Measurements from ENCODE around the gene PI4K2B. TPM values are rescaled to one million over a fixed set of nuclear protein-coding genes. Genes with fewer than 3 reads are reported as not detected.

Gene PI4K2B
- total and polyA plus RNA-seq, 2 of the 13 experiments (the other 11 are each of a cell fraction or from before 2014, with no cell fraction given): 6.9 to 25.8 TPM

DNA sequence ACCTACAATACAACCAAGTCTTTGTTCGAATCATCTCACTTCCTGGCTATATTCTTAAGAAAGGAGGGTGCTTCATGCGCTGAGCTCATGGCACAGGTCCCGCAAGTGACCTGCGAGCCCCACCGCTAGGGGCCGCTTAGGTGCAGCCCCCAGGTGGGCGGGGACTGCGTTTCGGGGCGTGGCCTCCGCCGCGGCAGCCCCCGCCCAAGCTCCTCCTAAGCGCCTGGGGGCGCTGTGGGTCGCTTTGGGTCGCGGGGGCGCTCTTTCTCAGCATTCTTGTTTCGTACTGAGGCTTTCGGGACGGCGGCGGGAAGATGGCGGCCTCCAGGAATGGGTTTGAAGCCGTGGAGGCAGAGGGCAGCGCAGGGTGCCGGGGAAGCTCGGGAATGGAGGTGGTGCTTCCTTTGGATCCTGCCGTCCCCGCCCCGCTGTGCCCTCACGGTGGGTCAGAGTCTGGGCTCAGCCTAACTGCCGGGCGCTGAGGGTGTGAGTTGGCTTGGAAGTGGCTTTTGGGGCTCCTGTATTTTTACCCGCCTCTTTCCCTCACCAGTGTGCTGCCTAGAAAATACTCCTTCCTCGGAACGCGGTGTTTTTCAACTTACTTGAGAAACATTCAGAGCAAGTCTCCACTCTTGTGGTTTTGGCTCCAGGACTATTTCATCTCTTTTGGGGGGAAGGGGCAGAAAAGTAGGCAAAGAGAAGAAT is 78.8 kb downstream of the PI4K2B start, which contains the start of gene ZCCHC4 (continued):
- TF ChIP-seq, protein P1, sequence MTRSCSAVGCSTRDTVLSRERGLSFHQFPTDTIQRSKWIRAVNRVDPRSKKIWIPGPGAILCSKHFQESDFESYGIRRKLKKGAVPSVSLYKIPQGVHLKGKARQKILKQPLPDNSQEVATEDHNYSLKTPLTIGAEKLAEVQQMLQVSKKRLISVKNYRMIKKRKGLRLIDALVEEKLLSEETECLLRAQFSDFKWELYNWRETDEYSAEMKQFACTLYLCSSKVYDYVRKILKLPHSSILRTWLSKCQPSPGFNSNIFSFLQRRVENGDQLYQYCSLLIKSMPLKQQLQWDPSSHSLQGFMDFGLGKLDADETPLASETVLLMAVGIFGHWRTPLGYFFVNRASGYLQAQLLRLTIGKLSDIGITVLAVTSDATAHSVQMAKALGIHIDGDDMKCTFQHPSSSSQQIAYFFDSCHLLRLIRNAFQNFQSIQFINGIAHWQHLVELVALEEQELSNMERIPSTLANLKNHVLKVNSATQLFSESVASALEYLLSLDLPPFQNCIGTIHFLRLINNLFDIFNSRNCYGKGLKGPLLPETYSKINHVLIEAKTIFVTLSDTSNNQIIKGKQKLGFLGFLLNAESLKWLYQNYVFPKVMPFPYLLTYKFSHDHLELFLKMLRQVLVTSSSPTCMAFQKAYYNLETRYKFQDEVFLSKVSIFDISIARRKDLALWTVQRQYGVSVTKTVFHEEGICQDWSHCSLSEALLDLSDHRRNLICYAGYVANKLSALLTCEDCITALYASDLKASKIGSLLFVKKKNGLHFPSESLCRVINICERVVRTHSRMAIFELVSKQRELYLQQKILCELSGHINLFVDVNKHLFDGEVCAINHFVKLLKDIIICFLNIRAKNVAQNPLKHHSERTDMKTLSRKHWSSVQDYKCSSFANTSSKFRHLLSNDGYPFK (CRISPR knock-in tag; IDR thresholded peaks at IDR 0.05; ENCODE audit: borderline replicate concordance): peak; percentile 99
- peak; percentile 62; the same call in 1 of the 2 replicates for TF ChIP-seq ZNF232 (CRISPR knock-in tag; IDR thresholded peaks at IDR 0.05; ENCODE audit: borderline replicate concordance)
- TF ChIP-seq, protein P2, sequence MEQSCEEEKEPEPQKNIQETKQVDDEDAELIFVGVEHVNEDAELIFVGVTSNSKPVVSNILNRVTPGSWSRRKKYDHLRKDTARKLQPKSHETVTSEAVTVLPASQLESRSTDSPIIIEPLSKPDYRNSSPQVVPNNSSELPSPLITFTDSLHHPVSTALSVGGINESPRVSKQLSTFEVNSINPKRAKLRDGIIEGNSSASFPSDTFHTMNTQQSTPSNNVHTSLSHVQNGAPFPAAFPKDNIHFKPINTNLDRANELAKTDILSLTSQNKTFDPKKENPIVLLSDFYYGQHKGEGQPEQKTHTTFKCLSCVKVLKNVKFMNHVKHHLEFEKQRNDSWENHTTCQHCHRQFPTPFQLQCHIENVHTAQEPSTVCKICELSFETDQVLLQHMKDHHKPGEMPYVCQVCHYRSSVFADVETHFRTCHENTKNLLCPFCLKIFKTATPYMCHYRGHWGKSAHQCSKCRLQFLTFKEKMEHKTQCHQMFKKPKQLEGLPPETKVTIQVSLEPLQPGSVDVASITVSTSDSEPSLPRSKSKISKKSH (CRISPR knock-in tag; IDR thresholded peaks at IDR 0.05; ENCODE audit: borderline replicate concordance): peak; percentile 72; the same call in 1 of the 2 replicates
- peak; percentile 75 for TF ChIP-seq CREM (IDR thresholded peaks at IDR 0.05)
- TF ChIP-seq CREM (CRISPR knock-in tag; IDR thresholded peaks at IDR 0.05): no peak
- TF ChIP-seq, protein P3, sequence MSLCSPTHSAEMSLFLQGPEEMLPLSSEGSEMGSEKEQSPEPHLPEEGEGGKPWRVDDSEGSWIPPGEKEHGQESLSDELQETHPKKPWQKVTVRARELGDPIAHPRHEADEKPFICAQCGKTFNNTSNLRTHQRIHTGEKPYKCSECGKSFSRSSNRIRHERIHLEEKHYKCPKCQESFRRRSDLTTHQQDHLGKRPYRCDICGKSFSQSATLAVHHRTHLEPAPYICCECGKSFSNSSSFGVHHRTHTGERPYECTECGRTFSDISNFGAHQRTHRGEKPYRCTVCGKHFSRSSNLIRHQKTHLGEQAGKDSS (CRISPR knock-in tag; IDR thresholded peaks at IDR 0.05; ENCODE audit: borderline replicate concordance, low read depth): no peak; the same call in 1 of the 2 replicates
- 0 out of 2 replicates have a peak, but pooled peaks have one; percentile 33 for TF ChIP-seq ZNF354B (CRISPR knock-in tag; IDR thresholded peaks at IDR 0.05)
- TF ChIP-seq ELF4 (CRISPR knock-in tag; IDR thresholded peaks at IDR 0.05; ENCODE audit: borderline replicate concordance): no peak
- peak; percentile 71; the same call in 1 of the 2 replicates for TF ChIP-seq HOXD1 (CRISPR knock-in tag; IDR thresholded peaks at IDR 0.05)
- no peak for TF ChIP-seq ZNF7 (CRISPR knock-in tag; IDR thresholded peaks at IDR 0.05)
- TF ChIP-seq ZNF446 (CRISPR knock-in tag; IDR thresholded peaks at IDR 0.05): 0 out of 2 replicates have a peak, but pooled peaks have one; percentile 28
- TF ChIP-seq, protein P4, sequence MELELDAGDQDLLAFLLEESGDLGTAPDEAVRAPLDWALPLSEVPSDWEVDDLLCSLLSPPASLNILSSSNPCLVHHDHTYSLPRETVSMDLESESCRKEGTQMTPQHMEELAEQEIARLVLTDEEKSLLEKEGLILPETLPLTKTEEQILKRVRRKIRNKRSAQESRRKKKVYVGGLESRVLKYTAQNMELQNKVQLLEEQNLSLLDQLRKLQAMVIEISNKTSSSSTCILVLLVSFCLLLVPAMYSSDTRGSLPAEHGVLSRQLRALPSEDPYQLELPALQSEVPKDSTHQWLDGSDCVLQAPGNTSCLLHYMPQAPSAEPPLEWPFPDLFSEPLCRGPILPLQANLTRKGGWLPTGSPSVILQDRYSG (CRISPR knock-in tag; IDR thresholded peaks at IDR 0.05): no peak
- peak; percentile 43; the same call in 1 of the 2 replicates for TF ChIP-seq ZNF570 (CRISPR knock-in tag; IDR thresholded peaks at IDR 0.05; ENCODE audit: borderline replicate concordance)
- TF ChIP-seq IRF2 (CRISPR knock-in tag; IDR thresholded peaks at IDR 0.05): peak; percentile 96
- TF ChIP-seq ZNF235 (CRISPR knock-in tag; IDR thresholded peaks at IDR 0.05; ENCODE audit: borderline replicate concordance): peak; percentile 77; the same call in 1 of the 2 replicates
- TF ChIP-seq RCOR2 (CRISPR knock-in tag; IDR thresholded peaks at IDR 0.05): peak; percentile 91
- TF ChIP-seq ZBTB33 (CRISPR knock-in tag; IDR thresholded peaks at IDR 0.05): peak; percentile 85
- no peak for TF ChIP-seq ATM (IDR thresholded peaks at IDR 0.05; ENCODE audit: borderline replicate concordance)
- TF ChIP-seq KLF12 (CRISPR knock-in tag; IDR thresholded peaks at IDR 0.05; ENCODE audit: borderline replicate concordance): peak; percentile 95; the same call in 1 of the 2 replicates
- TF ChIP-seq HNF4G (IDR thresholded peaks at IDR 0.05; ENCODE audit: borderline replicate concordance, low read depth, low read length): peak; percentile 35; the same call in 1 of the 2 replicates
- peak; percentile 82 for TF ChIP-seq HNF4G (CRISPR knock-in tag; IDR thresholded peaks at IDR 0.05; ENCODE audit: borderline replicate concordance, low read depth)

Measured in HepG2 (cell line).